ENCODE measurements around the gene CAMTA1.
A peak's percentile ranks its signal among the peaks of the same experiment; 100 is the strongest.

The CAMTA1 gene

DNA sequence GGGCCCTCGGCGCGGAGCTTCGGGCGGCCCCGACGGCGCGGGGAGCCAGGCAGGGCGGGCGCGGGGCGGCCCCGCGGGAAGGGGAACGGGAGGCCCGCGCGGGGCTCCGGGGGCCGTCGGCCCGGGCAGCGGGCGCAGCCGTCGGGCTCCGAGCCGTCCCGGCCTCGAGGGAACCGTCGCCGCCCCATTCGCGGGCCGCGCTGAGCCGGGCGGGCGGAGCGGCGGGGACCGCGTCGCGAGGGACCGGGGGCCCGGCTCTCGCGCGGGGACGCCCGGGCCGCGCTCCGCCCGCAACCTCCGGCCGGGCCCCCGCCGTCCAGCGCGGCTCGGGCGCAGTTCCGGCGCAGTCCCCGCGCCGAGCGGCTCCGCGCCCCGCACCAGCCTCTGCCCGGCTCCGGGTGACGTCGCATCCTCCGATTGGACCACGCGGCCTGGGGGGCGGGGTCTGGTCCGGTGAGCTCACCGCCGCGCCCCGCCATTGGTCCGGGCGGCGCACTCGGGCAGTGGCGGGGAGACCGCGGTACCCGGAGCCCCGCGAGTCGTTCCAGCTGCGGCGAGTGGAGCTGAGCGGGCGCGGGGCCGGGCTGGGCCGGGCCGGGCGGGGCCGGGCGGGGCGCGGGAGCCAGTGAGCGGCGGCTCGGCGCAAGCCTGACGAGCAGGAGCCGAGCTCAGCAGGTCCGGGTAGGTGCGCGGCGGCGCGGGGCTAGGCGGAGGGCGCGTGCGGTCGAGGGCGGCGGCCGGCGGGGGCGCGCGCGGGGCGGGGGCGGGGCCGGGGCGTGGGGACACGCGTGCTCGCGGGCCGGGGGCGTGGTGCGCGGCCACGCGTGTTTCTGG, 919.2 kb downstream of the CAMTA1 start (continued):
- TF ChIP-seq, protein P1, sequence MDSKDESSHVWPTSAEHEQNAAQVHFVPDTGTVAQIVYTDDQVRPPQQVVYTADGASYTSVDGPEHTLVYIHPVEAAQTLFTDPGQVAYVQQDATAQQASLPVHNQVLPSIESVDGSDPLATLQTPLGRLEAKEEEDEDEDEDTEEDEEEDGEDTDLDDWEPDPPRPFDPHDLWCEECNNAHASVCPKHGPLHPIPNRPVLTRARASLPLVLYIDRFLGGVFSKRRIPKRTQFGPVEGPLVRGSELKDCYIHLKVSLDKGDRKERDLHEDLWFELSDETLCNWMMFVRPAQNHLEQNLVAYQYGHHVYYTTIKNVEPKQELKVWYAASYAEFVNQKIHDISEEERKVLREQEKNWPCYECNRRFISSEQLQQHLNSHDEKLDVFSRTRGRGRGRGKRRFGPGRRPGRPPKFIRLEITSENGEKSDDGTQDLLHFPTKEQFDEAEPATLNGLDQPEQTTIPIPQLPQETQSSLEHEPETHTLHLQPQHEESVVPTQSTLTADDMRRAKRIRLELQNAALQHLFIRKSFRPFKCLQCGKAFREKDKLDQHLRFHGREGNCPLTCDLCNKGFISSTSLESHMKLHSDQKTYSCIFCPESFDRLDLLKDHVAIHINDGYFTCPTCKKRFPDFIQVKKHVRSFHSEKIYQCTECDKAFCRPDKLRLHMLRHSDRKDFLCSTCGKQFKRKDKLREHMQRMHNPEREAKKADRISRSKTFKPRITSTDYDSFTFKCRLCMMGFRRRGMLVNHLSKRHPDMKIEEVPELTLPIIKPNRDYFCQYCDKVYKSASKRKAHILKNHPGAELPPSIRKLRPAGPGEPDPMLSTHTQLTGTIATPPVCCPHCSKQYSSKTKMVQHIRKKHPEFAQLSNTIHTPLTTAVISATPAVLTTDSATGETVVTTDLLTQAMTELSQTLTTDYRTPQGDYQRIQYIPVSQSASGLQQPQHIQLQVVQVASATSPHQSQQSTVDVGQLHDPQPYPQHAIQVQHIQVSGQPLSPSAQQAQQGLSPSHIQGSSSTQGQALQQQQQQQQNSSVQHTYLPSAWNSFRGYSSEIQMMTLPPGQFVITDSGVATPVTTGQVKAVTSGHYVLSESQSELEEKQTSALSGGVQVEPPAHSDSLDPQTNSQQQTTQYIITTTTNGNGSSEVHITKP (tag by site-specific recombination; IDR thresholded peaks at IDR 0.05) = no peak

- peak overlapping the region; percentile 78 for H3K4me3 ChIP-seq (ENCODE audit: low read depth, low read length)
- ChIA-PET POLR2A (interaction anchor here (0.6 to 2.6 kb wide), 11 partner anchors 10 to 235 kb away, joined by 3 to 25 read pairs (median 4); partner anchors contain the start of gene TNFRSF9), CTCF (interaction anchor here (0.6 to 4.0 kb wide), 4 partner anchors 37 to 1082 kb away, joined by 3 to 14 read pairs (median 7); no protein-coding TSS in a partner anchor)
- no peaks in the 10 kb centered on the region for H3K9me3 ChIP-seq (ENCODE audit: control insufficient read depth, insufficient read depth, low read depth, low read length)
- no peaks in the 10 kb centered on the region for H3K36me3 ChIP-seq (ENCODE audit: control insufficient read depth in 2 of 2, insufficient read depth in 1 of 2, low read length in 2 of 2)
- peak overlapping the region; percentile 33; the same call in 1 of the 2 replicates for H3K27ac ChIP-seq (ENCODE audit: extremely low read depth, low read depth, low read length)
- no peaks in the 10 kb centered on the region for H3K4me1 ChIP-seq (ENCODE audit: control insufficient read depth, insufficient read depth, low read length)
- TF ChIP-seq ZNF777 (tag by site-specific recombination; IDR thresholded peaks at IDR 0.05; ENCODE audit: borderline replicate concordance) = no peak
- TF ChIP-seq GFI1B (tag by site-specific recombination; IDR thresholded peaks at IDR 0.05) = no peak
- TF ChIP-seq ZNF791 (tag by site-specific recombination; IDR thresholded peaks at IDR 0.05) = no peak
- TF ChIP-seq PBX3 (CRISPR knock-in tag; IDR thresholded peaks at IDR 0.05) = no peak
- TF ChIP-seq, protein P2, sequence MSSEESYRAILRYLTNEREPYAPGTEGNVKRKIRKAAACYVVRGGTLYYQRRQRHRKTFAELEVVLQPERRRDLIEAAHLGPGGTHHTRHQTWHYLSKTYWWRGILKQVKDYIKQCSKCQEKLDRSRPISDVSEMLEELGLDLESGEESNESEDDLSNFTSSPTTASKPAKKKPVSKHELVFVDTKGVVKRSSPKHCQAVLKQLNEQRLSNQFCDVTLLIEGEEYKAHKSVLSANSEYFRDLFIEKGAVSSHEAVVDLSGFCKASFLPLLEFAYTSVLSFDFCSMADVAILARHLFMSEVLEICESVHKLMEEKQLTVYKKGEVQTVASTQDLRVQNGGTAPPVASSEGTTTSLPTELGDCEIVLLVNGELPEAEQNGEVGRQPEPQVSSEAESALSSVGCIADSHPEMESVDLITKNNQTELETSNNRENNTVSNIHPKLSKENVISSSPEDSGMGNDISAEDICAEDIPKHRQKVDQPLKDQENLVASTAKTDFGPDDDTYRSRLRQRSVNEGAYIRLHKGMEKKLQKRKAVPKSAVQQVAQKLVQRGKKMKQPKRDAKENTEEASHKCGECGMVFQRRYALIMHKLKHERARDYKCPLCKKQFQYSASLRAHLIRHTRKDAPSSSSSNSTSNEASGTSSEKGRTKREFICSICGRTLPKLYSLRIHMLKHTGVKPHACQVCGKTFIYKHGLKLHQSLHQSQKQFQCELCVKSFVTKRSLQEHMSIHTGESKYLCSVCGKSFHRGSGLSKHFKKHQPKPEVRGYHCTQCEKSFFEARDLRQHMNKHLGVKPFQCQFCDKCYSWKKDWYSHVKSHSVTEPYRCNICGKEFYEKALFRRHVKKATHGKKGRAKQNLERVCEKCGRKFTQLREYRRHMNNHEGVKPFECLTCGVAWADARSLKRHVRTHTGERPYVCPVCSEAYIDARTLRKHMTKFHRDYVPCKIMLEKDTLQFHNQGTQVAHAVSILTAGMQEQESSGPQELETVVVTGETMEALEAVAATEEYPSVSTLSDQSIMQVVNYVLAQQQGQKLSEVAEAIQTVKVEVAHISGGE (tag by site-specific recombination; conservative IDR thresholded peaks at IDR 0.05; ENCODE audit: low read depth) = no peak
- TF ChIP-seq EGR2 (tag by site-specific recombination; IDR thresholded peaks at IDR 0.05; ENCODE audit: low read depth) = peak; percentile 63
- no peak for TF ChIP-seq ZFP3 (tag by site-specific recombination; IDR thresholded peaks at IDR 0.05; ENCODE audit: low read depth)
- peak; percentile 82 for TF ChIP-seq KLF9 (tag by site-specific recombination; IDR thresholded peaks at IDR 0.05; ENCODE audit: low read depth)
- TF ChIP-seq PATZ1 (tag by site-specific recombination; IDR thresholded peaks at IDR 0.05) = 0 out of 2 replicates have a peak, but pooled peaks have one; percentile 19
- no peak for TF ChIP-seq ZNF792 (tag by site-specific recombination; IDR thresholded peaks at IDR 0.05)
- TF ChIP-seq ZNF138 (tag by site-specific recombination; IDR thresholded peaks at IDR 0.05; ENCODE audit: borderline replicate concordance) = no peak
- TF ChIP-seq ZNF239 (tag by site-specific recombination; IDR thresholded peaks at IDR 0.05) = no peak
- 0 out of 2 replicates have a peak, but pooled peaks have one; percentile 36 for TF ChIP-seq KLF16 (tag by site-specific recombination; IDR thresholded peaks at IDR 0.05)
- no peak for TF ChIP-seq BCL11A (tag by site-specific recombination; IDR thresholded peaks at IDR 0.05; ENCODE audit: low read depth)
- TF ChIP-seq OVOL3 (tag by site-specific recombination; IDR thresholded peaks at IDR 0.05) = no peak
- TF ChIP-seq ZNF624 (tag by site-specific recombination; IDR thresholded peaks at IDR 0.05) = no peak
- TF ChIP-seq ZNF112 (tag by site-specific recombination; IDR thresholded peaks at IDR 0.05) = no peak
- TF ChIP-seq ZNF639 (tag by site-specific recombination; IDR thresholded peaks at IDR 0.05) = no peak
- TF ChIP-seq ZNF416 (tag by site-specific recombination; IDR thresholded peaks at IDR 0.05) = no peak
- TF ChIP-seq ZNF785 (tag by site-specific recombination; IDR thresholded peaks at IDR 0.05) = peak; percentile 99
- TF ChIP-seq ZBTB1 (tag by site-specific recombination; IDR thresholded peaks at IDR 0.05) = no peak
These were observed 920.0 kb downstream of the CAMTA1 start for GRCh38 chr1:7705048-7705907.

All from HEK293 (cell line).